Measurements from ENCODE around the gene CBX4. TPM values are rescaled to one million over a fixed set of nuclear protein-coding genes. Genes with fewer than 3 reads are reported as not detected.
A peak's percentile ranks its signal among the peaks of the same experiment; 100 is the strongest.
"Not testable (repeated sequence)": the region's sequence is repeated elsewhere in the genome, so short reads cannot be mapped to it uniquely, and the experiment has no call there.

Gene CBX4
- polyA plus RNA-seq, 1 donor, result 9.5 TPM

- DNase-seq, result no peak
Observed at GRCh38 chr17:79862238-79862637, 23.0 kb upstream of the CBX4 start.

- DNase-seq, result no peak
Observed at GRCh38 chr17:79861413-79862216, 22.4 kb upstream of the CBX4 start.

- DNase-seq, result peak; percentile 77
Observed at GRCh38 chr17:79859676-79860615, 20.7 kb upstream of the CBX4 start.

GRCh38 chr17:79857095-79857494 is 17.9 kb upstream of the CBX4 start:
- no peak for DNase-seq

GRCh38 chr17:79855331-79856124 is 16.3 kb upstream of the CBX4 start:
- DNase-seq, result no peak

GRCh38 chr17:79854080-79855060 is 15.1 kb upstream of the CBX4 start:
- DNase-seq, result no peak

- not testable (repeated sequence) for DNase-seq
Observed at GRCh38 chr17:79853168-79853567, 13.9 kb upstream of the CBX4 start.

- DNase-seq, result no peak
Observed at GRCh38 chr17:79852748-79853147, 13.5 kb upstream of the CBX4 start.

- DNase-seq, result no peak
Observed at GRCh38 chr17:79851461-79851817, 12.2 kb upstream of the CBX4 start.

- DNase-seq, result no peak
Observed at GRCh38 chr17:79850571-79851460, 11.6 kb upstream of the CBX4 start.

GRCh38 chr17:79849953-79850352 is 10.7 kb upstream of the CBX4 start:
- DNase-seq, result no peak

GRCh38 chr17:79848370-79848766 is 9.1 kb upstream of the CBX4 start:
- DNase-seq, result no peak

GRCh38 chr17:79847698-79848369 is 8.6 kb upstream of the CBX4 start:
- no peak for DNase-seq

GRCh38 chr17:79845601-79845949 is 6.3 kb upstream of the CBX4 start:
- no peak for DNase-seq

GRCh38 chr17:79844869-79845600 is 5.8 kb upstream of the CBX4 start:
- DNase-seq, result no peak

- no peak for DNase-seq
Observed at GRCh38 chr17:79843816-79844800, 4.9 kb upstream of the CBX4 start.

- no peak for DNase-seq
Observed at GRCh38 chr17:79843474-79843815, 4.2 kb upstream of the CBX4 start.
